ENCODE data around the gene PF4V1.

DNA sequence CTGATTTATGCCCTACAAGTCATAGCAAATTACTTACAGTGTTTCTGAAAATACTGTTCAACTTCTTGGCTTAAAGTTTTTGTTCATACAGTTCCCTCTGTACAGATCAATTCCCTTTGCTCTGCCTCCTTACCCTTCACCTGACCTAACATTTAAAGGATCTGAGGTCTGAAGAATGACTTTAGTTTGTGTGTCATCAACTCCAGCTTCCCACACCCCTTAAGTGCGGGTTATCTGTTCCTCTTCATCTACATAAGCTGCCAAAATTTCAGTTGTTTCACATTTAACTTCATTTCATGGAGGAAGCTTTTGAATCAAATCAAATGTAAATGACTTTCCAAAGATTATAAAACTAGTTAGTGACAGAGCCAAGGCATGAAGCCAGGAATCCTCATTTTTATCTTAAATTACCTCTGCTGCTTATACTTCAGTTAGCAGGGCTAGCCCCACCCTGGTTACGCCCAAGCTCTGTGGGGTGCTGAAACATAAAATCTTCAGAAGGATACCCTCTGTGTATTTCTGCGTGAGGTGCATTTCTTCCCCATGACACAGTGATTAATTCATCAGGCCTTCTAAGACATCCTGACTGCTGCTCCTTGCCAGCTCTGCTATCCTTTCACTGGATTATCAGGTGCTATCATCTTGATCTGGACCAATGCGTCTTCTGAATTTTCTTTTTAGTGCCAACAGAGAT is 32.6 kb downstream of the PF4V1 start:
- TF ChIP-seq, protein P1, sequence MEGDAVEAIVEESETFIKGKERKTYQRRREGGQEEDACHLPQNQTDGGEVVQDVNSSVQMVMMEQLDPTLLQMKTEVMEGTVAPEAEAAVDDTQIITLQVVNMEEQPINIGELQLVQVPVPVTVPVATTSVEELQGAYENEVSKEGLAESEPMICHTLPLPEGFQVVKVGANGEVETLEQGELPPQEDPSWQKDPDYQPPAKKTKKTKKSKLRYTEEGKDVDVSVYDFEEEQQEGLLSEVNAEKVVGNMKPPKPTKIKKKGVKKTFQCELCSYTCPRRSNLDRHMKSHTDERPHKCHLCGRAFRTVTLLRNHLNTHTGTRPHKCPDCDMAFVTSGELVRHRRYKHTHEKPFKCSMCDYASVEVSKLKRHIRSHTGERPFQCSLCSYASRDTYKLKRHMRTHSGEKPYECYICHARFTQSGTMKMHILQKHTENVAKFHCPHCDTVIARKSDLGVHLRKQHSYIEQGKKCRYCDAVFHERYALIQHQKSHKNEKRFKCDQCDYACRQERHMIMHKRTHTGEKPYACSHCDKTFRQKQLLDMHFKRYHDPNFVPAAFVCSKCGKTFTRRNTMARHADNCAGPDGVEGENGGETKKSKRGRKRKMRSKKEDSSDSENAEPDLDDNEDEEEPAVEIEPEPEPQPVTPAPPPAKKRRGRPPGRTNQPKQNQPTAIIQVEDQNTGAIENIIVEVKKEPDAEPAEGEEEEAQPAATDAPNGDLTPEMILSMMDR (conservative IDR thresholded peaks at IDR 0.05; ENCODE audit: low read length) = no peak
- no peak for TF ChIP-seq EZH2phosphoT487 (IDR thresholded peaks at IDR 0.05; ENCODE audit: borderline replicate concordance)
